GM15510 (cell line): Measurements from ENCODE around the gene DGKI.

Experiments used
- POLR2A ChIP-seq: IDR thresholded peaks from 3 replicates; pipeline ENCODE4 v1.6.1; 2011; ENCODE audit warnings: borderline replicate concordance; ENCODE audit not compliant: insufficient read length; ENCODE audit errors: extremely low read depth

Gene DGKI

GRCh38 chr7:137545059-137545716 is 301.6 kb downstream of the DGKI start:
- TF ChIP-seq POLR2A, result no peak

- no peak for TF ChIP-seq POLR2A
These were observed 302.2 kb downstream of the DGKI start for GRCh38 chr7:137544453-137545058.

GRCh38 chr7:137539111-137539715 is 307.6 kb downstream of the DGKI start:
- TF ChIP-seq POLR2A, result no peak

GRCh38 chr7:137538361-137538762 is 308.4 kb downstream of the DGKI start:
- TF ChIP-seq POLR2A, result no peak

- TF ChIP-seq POLR2A, result no peak
These were observed 311.2 kb downstream of the DGKI start for GRCh38 chr7:137535579-137535978.

- TF ChIP-seq POLR2A, result no peak
These were observed 315.1 kb downstream of the DGKI start for GRCh38 chr7:137531671-137532070.

GRCh38 chr7:137527634-137528033 is 319.1 kb downstream of the DGKI start:
- TF ChIP-seq POLR2A, result no peak

GRCh38 chr7:137523171-137523570 is 323.6 kb downstream of the DGKI start:
- no peak for TF ChIP-seq POLR2A

- TF ChIP-seq POLR2A, result no peak
These were observed 325.3 kb downstream of the DGKI start for GRCh38 chr7:137521451-137521850.

- TF ChIP-seq POLR2A, result no peak
These were observed 326.8 kb downstream of the DGKI start for GRCh38 chr7:137519947-137520346.

- TF ChIP-seq POLR2A, result no peak
These were observed 327.5 kb downstream of the DGKI start for GRCh38 chr7:137519181-137519691.

- TF ChIP-seq POLR2A, result no peak
These were observed 333.7 kb downstream of the DGKI start for GRCh38 chr7:137513091-137513490.

- no peak for TF ChIP-seq POLR2A
These were observed 339.7 kb downstream of the DGKI start for GRCh38 chr7:137507096-137507495.

- TF ChIP-seq POLR2A, result no peak
These were observed 340.7 kb downstream of the DGKI start for GRCh38 chr7:137506031-137506430.

GRCh38 chr7:137501562-137501961 is 345.2 kb downstream of the DGKI start:
- no peak for TF ChIP-seq POLR2A

GRCh38 chr7:137492889-137493288 is 353.9 kb downstream of the DGKI start:
- TF ChIP-seq POLR2A, result no peak
